HG03457 (cell line): ENCODE measurements around the gene RPA1.

Experiments
- ATAC-seq: cut with Tn5 transposase; IDR thresholded peaks from one replicate; pipeline ENCODE4 v1.9.1; 2021; ENCODE audit warnings: moderate number of reproducible peaks; ENCODE audit not compliant: unreplicated experiment

Gene RPA1

GRCh38 chr17:1939981-1940809 lies 110.4 kb downstream of the RPA1 start:
- no peak for ATAC-seq

- ATAC-seq: no peak
These were observed 111.0 kb downstream of the RPA1 start for GRCh38 chr17:1940810-1941185.

GRCh38 chr17:1941272-1942065 lies 111.7 kb downstream of the RPA1 start:
- no peak for ATAC-seq

GRCh38 chr17:1942066-1942365 lies 112.2 kb downstream of the RPA1 start:
- no peak for ATAC-seq

- no peak for ATAC-seq
These were observed 113.0 kb downstream of the RPA1 start for GRCh38 chr17:1942666-1943435.

- ATAC-seq: no peak
These were observed 113.6 kb downstream of the RPA1 start for GRCh38 chr17:1943436-1943831.

- no peak for ATAC-seq
These were observed 115.8 kb downstream of the RPA1 start for GRCh38 chr17:1945621-1946020.

GRCh38 chr17:1946021-1946932 lies 116.5 kb downstream of the RPA1 start:
- ATAC-seq: no peak

- ATAC-seq: no peak
These were observed 117.5 kb downstream of the RPA1 start for GRCh38 chr17:1947229-1947742.

- ATAC-seq: no peak
These were observed 118.1 kb downstream of the RPA1 start for GRCh38 chr17:1947743-1948516.

- no peak for ATAC-seq
These were observed 118.7 kb downstream of the RPA1 start for GRCh38 chr17:1948517-1948825.
